ENCODE measurements around the gene PALB2. TPM values are rescaled to one million over a fixed set of nuclear protein-coding genes. Genes with fewer than 3 reads are reported as not detected.

PALB2 gene
- total and polyA plus RNA-seq, 2 of the 13 experiments (the other 11 are each of a cell fraction or from before 2014, with no cell fraction given) = 12.1 to 40.9 TPM

DNA sequence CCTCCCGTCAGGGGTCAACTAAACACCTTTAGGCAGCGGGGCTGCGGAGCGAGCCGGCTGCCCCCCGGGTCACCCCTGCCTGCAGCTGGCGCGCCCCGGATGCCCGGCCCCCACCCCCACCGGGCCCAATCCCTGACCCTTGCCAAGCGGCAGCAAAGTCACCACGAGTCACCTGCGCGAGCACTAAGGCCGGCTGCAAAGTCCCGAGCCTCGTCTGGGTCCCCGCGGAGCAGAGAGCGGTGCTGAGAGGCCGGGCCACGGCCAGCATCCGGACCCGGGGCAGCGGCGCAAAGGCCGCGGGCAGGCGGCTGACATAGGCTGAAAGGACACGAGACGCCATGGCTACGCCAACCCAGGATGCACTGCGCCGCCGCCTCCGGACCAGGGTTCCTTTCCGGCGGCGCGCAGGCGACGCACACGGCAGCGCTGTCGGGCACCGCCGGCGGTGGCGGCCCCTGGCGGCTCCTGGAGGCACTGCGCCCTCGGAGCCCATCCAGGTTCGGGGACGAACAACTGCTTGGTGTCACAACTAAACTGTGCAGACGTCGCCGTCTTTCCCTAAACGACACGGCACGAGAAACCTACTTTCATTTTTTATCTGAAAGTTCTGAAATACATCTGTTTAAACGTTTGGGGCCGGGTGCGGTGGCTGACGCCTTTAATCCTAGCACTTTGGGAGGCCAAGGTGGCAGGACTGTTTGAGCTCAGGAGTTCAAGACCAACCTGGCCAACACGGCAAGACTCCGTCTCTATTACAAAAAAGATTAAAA, 45.0 kb downstream of the PALB2 start, which contains the start of gene NDUFAB1 (continued):
- peak; percentile 88; the same call in 1 of the 2 replicates for TF ChIP-seq MLXIP (CRISPR knock-in tag; IDR thresholded peaks at IDR 0.05; ENCODE audit: borderline replicate concordance)
- TF ChIP-seq ZFAT (CRISPR knock-in tag; conservative IDR thresholded peaks at IDR 0.05) = 0 out of 2 replicates have a peak, but pooled peaks have one; percentile 57
- TF ChIP-seq ZNF570 (CRISPR knock-in tag; IDR thresholded peaks at IDR 0.05; ENCODE audit: borderline replicate concordance) = no peak; the same call in 1 of the 2 replicates
- peak; percentile 47 for TF ChIP-seq ZNF878 (CRISPR knock-in tag; IDR thresholded peaks at IDR 0.05)
- TF ChIP-seq ZNF446 (CRISPR knock-in tag; IDR thresholded peaks at IDR 0.05) = peak; percentile 93
- peak; percentile 85 for TF ChIP-seq CERS6 (CRISPR knock-in tag; IDR thresholded peaks at IDR 0.05)
- TF ChIP-seq SP140L (CRISPR knock-in tag; IDR thresholded peaks at IDR 0.05; ENCODE audit: borderline replicate concordance) = peak; percentile 82; the same call in 1 of the 2 replicates
- TF ChIP-seq ZNF343 (CRISPR knock-in tag; IDR thresholded peaks at IDR 0.05) = peak; percentile 87
- peak; percentile 99 for TF ChIP-seq GMEB1 (CRISPR knock-in tag; IDR thresholded peaks at IDR 0.05; ENCODE audit: borderline replicate concordance)
- 0 out of 2 replicates have a peak, but pooled peaks have one; percentile 59 for TF ChIP-seq NR3C1 (CRISPR knock-in tag; IDR thresholded peaks at IDR 0.05)
- TF ChIP-seq ZSCAN30 (CRISPR knock-in tag; IDR thresholded peaks at IDR 0.05) = peak; percentile 97
- peak; percentile 82 for TF ChIP-seq PPARG (CRISPR knock-in tag; conservative IDR thresholded peaks at IDR 0.05)
- peak; percentile 93; the same call in 1 of the 2 replicates for TF ChIP-seq CAMTA2 (CRISPR knock-in tag; IDR thresholded peaks at IDR 0.05; ENCODE audit: borderline replicate concordance)
- peak; percentile 60 for TF ChIP-seq ZNF329 (CRISPR knock-in tag; IDR thresholded peaks at IDR 0.05; ENCODE audit: low read depth)
- TF ChIP-seq ATM (IDR thresholded peaks at IDR 0.05; ENCODE audit: borderline replicate concordance) = no peak
- peak; percentile 66 for TF ChIP-seq SUZ12 (IDR thresholded peaks at IDR 0.05; ENCODE audit: low read depth, low read length)
- no peak for TF ChIP-seq ZBTB1 (CRISPR knock-in tag; IDR thresholded peaks at IDR 0.05; ENCODE audit: borderline replicate concordance)
- TF ChIP-seq IKZF1 (IDR thresholded peaks at IDR 0.05) = no peak
- peak; percentile 96 for TF ChIP-seq NAIF1 (CRISPR knock-in tag; IDR thresholded peaks at IDR 0.05; ENCODE audit: borderline replicate concordance)
- TF ChIP-seq, protein P1, sequence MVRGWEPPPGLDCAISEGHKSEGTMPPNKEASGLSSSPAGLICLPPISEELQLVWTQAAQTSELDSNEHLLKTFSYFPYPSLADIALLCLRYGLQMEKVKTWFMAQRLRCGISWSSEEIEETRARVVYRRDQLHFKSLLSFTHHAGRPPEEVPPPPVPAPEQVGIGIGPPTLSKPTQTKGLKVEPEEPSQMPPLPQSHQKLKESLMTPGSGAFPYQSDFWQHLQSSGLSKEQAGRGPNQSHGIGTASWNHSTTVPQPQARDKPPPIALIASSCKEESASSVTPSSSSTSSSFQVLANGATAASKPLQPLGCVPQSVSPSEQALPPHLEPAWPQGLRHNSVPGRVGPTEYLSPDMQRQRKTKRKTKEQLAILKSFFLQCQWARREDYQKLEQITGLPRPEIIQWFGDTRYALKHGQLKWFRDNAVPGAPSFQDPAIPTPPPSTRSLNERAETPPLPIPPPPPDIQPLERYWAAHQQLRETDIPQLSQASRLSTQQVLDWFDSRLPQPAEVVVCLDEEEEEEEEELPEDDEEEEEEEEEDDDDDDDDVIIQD (CRISPR knock-in tag; IDR thresholded peaks at IDR 0.05; ENCODE audit: low read depth) = peak; percentile 96
- peak; percentile 83; the same call in 1 of the 2 replicates for TF ChIP-seq CENPT (CRISPR knock-in tag; IDR thresholded peaks at IDR 0.05; ENCODE audit: low read depth)
- 0 out of 2 replicates have a peak, but pooled peaks have one; percentile 51 for TF ChIP-seq IRF1 (CRISPR knock-in tag; IDR thresholded peaks at IDR 0.05; ENCODE audit: low read depth)

Measured in HepG2 (cell line).